H9 (cell line): ENCODE measurements around the gene NKG7. TPM values are rescaled to one million over a fixed set of nuclear protein-coding genes. Genes with fewer than 3 reads are reported as not detected.

Source experiments
- DNase-seq: peaks from one replicate; pipeline ENCODE4 v3.0.0-alpha.2; 2017
- H2AFZ ChIP-seq: one replicate; pipeline ENCODE4 v1.6.1; 2013; ENCODE audit warnings: mild to moderate bottlenecking, low read length, control low read depth, moderate library complexity
- H2AK5ac ChIP-seq: 2 replicates; pipeline ENCODE4 v1.6.1; 2013; ENCODE audit warnings: low read length, control low read depth, mixed read lengths; ENCODE audit not compliant: insufficient read length
- H2BK120ac ChIP-seq: one replicate; pipeline ENCODE4 v1.6.1; 2013; ENCODE audit warnings: low read depth, mild to moderate bottlenecking, low read length, control low read depth, inconsistent platforms; ENCODE audit not compliant: poor library complexity, severe bottlenecking
- H2BK12ac ChIP-seq: 2 replicates; pipeline ENCODE4 v1.6.1; 2013; ENCODE audit warnings: low read length, control low read depth, mixed read lengths, low read depth; ENCODE audit not compliant: insufficient read length
- H2BK15ac ChIP-seq: 2 replicates; pipeline ENCODE4 v1.6.1; 2013; ENCODE audit warnings: low read depth, low read length, control low read depth
- H2BK20ac ChIP-seq: one replicate; pipeline ENCODE4 v1.6.1; 2013; ENCODE audit warnings: low read depth, mild to moderate bottlenecking, low read length, control low read depth, inconsistent platforms; ENCODE audit not compliant: poor library complexity, severe bottlenecking
- H2BK5ac ChIP-seq: 2 replicates; pipeline ENCODE4 v1.6.1; 2013; ENCODE audit warnings: low read length, control low read depth, mixed read lengths; ENCODE audit not compliant: insufficient read length
- H3K14ac ChIP-seq: 2 replicates; pipeline ENCODE4 v1.6.1; 2013; ENCODE audit warnings: low read length, control low read depth; ENCODE audit not compliant: insufficient read depth
- H3K18ac ChIP-seq: 2 replicates; pipeline ENCODE4 v1.6.1; 2013; ENCODE audit warnings: low read depth, mild to moderate bottlenecking, mixed read lengths, low read length, control low read depth; ENCODE audit not compliant: insufficient read length
- H3K23ac ChIP-seq: 2 replicates; pipeline ENCODE4 v1.6.1; 2013; ENCODE audit warnings: low read length, control low read depth, mixed read lengths, low read depth; ENCODE audit not compliant: insufficient read length
- H3K23me2 ChIP-seq: 2 replicates; pipeline ENCODE4 v1.6.1; 2013; ENCODE audit warnings: low read depth, mild to moderate bottlenecking, mixed read lengths, low read length, control low read depth; ENCODE audit not compliant: insufficient read length, poor library complexity, severe bottlenecking
- H3K27ac ChIP-seq: 2 replicates; pipeline ENCODE4 v1.5.1; 2013; ENCODE audit warnings: low read length, control low read depth, mixed read lengths, low read depth; ENCODE audit not compliant: insufficient read length
- H3K27me3 ChIP-seq: 2 replicates; pipeline ENCODE4 v1.6.1; 2013; ENCODE audit warnings: low read length, control low read depth, inconsistent platforms; ENCODE audit not compliant: insufficient read depth
- H3K4ac ChIP-seq: 2 replicates; pipeline ENCODE4 v1.6.1; 2013; ENCODE audit warnings: low read depth, mild to moderate bottlenecking, control low read depth, inconsistent platforms, low read length, moderate library complexity
- H3K4me1 ChIP-seq: 2 replicates; pipeline ENCODE4 v1.6.1; 2013; ENCODE audit warnings: low read length, control low read depth, inconsistent platforms; ENCODE audit not compliant: insufficient read depth
- H3K4me2 ChIP-seq: 2 replicates; pipeline ENCODE4 v1.6.1; 2013; ENCODE audit warnings: low read length, control low read depth, mixed read lengths; ENCODE audit not compliant: insufficient read length, insufficient read depth
- H3K56ac ChIP-seq: 2 replicates; pipeline ENCODE4 v1.6.1; 2013; ENCODE audit warnings: low read depth, mild to moderate bottlenecking, mixed read lengths, low read length, control low read depth; ENCODE audit not compliant: insufficient read length
- H3K79me1 ChIP-seq: 2 replicates; pipeline ENCODE4 v1.6.1; 2013; ENCODE audit warnings: low read depth, mild to moderate bottlenecking, moderate library complexity, low read length, control low read depth, inconsistent platforms; ENCODE audit not compliant: insufficient read depth, poor library complexity, severe bottlenecking
- H3K79me2 ChIP-seq: 2 replicates; pipeline ENCODE4 v1.6.1; 2013; ENCODE audit warnings: low read length, control low read depth, inconsistent platforms; ENCODE audit not compliant: insufficient read depth
- H3K9ac ChIP-seq: 2 replicates; pipeline ENCODE4 v1.6.1; 2013; ENCODE audit warnings: low read length, control low read depth, mixed read lengths; ENCODE audit not compliant: insufficient read length; ENCODE audit errors: extremely low read depth
- H3K9me3 ChIP-seq: one replicate; pipeline ENCODE4 v1.6.1; 2013; ENCODE audit warnings: low read depth, low read length, inconsistent platforms; ENCODE audit not compliant: control insufficient read depth
- H3T11ph ChIP-seq: one replicate; pipeline ENCODE4 v1.6.1; 2013; ENCODE audit warnings: mild to moderate bottlenecking, low read length, control low read depth, inconsistent platforms
- H4K20me1 ChIP-seq: one replicate; pipeline ENCODE4 v1.6.1; 2013; ENCODE audit not compliant: control insufficient read depth, insufficient read length, insufficient read depth
- H4K5ac ChIP-seq: 2 replicates; pipeline ENCODE4 v1.6.1; 2013; ENCODE audit warnings: low read depth, mild to moderate bottlenecking, mixed read lengths, low read length, control low read depth; ENCODE audit not compliant: insufficient read length
- H4K8ac ChIP-seq: replicated peaks from 2 replicates; pipeline ENCODE4 v1.6.1; 2013; ENCODE audit warnings: low read length, control low read depth, mixed read lengths, low read depth; ENCODE audit not compliant: insufficient read length
- H4K91ac ChIP-seq: 2 replicates; pipeline ENCODE4 v1.6.1; 2013; ENCODE audit warnings: low read depth, mild to moderate bottlenecking, moderate library complexity, mixed read lengths, low read length, control low read depth; ENCODE audit not compliant: insufficient read length
- H3K27ac Mint-ChIP-seq, 3 experiments: 2 replicates in 2 of 3; 3 replicates in 1 of 3; pipeline ENCODE4 v1.8.0; 2020 to 2021; ENCODE audit warnings: mixed read lengths in 3 of 3, mild to moderate bottlenecking in 1 of 3, moderate library complexity in 1 of 3
- H3K27me3 Mint-ChIP-seq: 2 replicates; pipeline ENCODE4 v1.8.0; 2021; ENCODE audit warnings: low read depth, mild to moderate bottlenecking, moderate library complexity, mixed read lengths
- H3K36me3 Mint-ChIP-seq, 3 experiments: 2 replicates in 2 of 3; 3 replicates in 1 of 3; pipeline ENCODE4 v1.8.0; 2020 to 2021; ENCODE audit warnings: low read depth in 3 of 3, mixed read lengths in 3 of 3; ENCODE audit not compliant: insufficient read depth in 1 of 3
- H3K4me1 Mint-ChIP-seq, 2 experiments: 2 replicates each; pipeline ENCODE4 v1.8.0; 2020; ENCODE audit warnings: mixed read lengths in 2 of 2
- H3K4me3 Mint-ChIP-seq, 2 experiments: 2 replicates in 1 of 2; 3 replicates in 1 of 2; pipeline ENCODE4 v1.8.0; 2020 to 2021; ENCODE audit warnings: mild to moderate bottlenecking in 2 of 2, mixed read lengths in 2 of 2, moderate library complexity in 1 of 2
- H3K9me3 Mint-ChIP-seq, 2 experiments: 2 replicates in 1 of 2; 3 replicates in 1 of 2; pipeline ENCODE4 v1.8.0; 2020; ENCODE audit warnings: mild to moderate bottlenecking in 2 of 2, mixed read lengths in 2 of 2, moderate library complexity in 1 of 2
- WGBS: extraction: QIAGEN DNeasy Blood & Tissue Kit; methylation state at CpG from one replicate; pipeline ENCODE4 v1.1.7; 2013; ENCODE audit warnings: missing lambda C conversion rate, low lambda C conversion rate, mixed read lengths; ENCODE audit not compliant: insufficient read length; ENCODE audit errors: extremely low coverage; 5-methylcytosine and 5-hydroxymethylcytosine counted together
- total RNA-seq: library from RNA; stranded (reverse); gene quantifications from 2 replicates; pipeline ENCODE4 v1.2.1, GENCODE V29; 2021
- TF ChIP-seq, protein P1 (sequence below): fragments of 200-600 bp; sonication (generic); conservative IDR thresholded peaks from 3 replicates; pipeline ENCODE4 v1.8.0; 2021; ENCODE audit warnings: antibody characterized with exemption, mild to moderate bottlenecking

NKG7 gene
- total RNA-seq, 1 experiment from 2014 or later, result not detected

- H4K20me1 ChIP-seq, result no peaks in the 10 kb centered on the region
- no peaks in the 10 kb centered on the region for H3K27me3 ChIP-seq
- no peak overlapping the region for H2BK20ac ChIP-seq
- no peaks in the 10 kb centered on the region; the same call in 1 of the 2 replicates for H3K4me1 ChIP-seq
- no peak overlapping the region for H3K9ac ChIP-seq
- H2BK120ac ChIP-seq, result no peak overlapping the region
- H3K4ac ChIP-seq, result no peak overlapping the region
- H4K5ac ChIP-seq, result no peak overlapping the region
- H3K27ac ChIP-seq, result no peak overlapping the region
- H2BK15ac ChIP-seq, result no peak overlapping the region
- no peak overlapping the region for H4K91ac ChIP-seq
- no peak overlapping the region for H2BK12ac ChIP-seq
- no peaks in the 10 kb centered on the region for H3K79me1 ChIP-seq
- no peak overlapping the region for H3T11ph ChIP-seq
- H2BK5ac ChIP-seq, result no peak overlapping the region
- H3K23ac ChIP-seq, result no peak overlapping the region
- H3K27me3 Mint-ChIP-seq, result peaks cover 21% of the 10 kb centered on the region
- no peak for DNase-seq
- H3K23me2 ChIP-seq, result peaks cover 15% of the 10 kb centered on the region
- H4K8ac ChIP-seq, result no peak overlapping the region
- H3K56ac ChIP-seq, result no peak overlapping the region
- TF ChIP-seq, protein P1, sequence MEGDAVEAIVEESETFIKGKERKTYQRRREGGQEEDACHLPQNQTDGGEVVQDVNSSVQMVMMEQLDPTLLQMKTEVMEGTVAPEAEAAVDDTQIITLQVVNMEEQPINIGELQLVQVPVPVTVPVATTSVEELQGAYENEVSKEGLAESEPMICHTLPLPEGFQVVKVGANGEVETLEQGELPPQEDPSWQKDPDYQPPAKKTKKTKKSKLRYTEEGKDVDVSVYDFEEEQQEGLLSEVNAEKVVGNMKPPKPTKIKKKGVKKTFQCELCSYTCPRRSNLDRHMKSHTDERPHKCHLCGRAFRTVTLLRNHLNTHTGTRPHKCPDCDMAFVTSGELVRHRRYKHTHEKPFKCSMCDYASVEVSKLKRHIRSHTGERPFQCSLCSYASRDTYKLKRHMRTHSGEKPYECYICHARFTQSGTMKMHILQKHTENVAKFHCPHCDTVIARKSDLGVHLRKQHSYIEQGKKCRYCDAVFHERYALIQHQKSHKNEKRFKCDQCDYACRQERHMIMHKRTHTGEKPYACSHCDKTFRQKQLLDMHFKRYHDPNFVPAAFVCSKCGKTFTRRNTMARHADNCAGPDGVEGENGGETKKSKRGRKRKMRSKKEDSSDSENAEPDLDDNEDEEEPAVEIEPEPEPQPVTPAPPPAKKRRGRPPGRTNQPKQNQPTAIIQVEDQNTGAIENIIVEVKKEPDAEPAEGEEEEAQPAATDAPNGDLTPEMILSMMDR, result no peak
- H3K14ac ChIP-seq, result no peak overlapping the region
- H3K4me1 Mint-ChIP-seq, result peaks cover 14 to 17% of the 10 kb centered on the region in 2 experiments
- H3K4me2 ChIP-seq, result no peak overlapping the region
- H3K9me3 ChIP-seq, result no peaks in the 10 kb centered on the region
- H3K79me2 ChIP-seq, result no peaks in the 10 kb centered on the region
- WGBS, result no CpG with 5 or more reads among the region's 8 CpGs
- no peaks in the 10 kb centered on the region; a peak in 1 of 7 replicates for H3K36me3 Mint-ChIP-seq
- H3K9me3 Mint-ChIP-seq, result no peaks in the 10 kb centered on the region
- no peak overlapping the region for H3K27ac Mint-ChIP-seq
- no peak overlapping the region for H3K4me3 Mint-ChIP-seq
- no peak overlapping the region for H2AK5ac ChIP-seq
- no peak overlapping the region for H2AFZ ChIP-seq
- no peak overlapping the region for H3K18ac ChIP-seq
These were observed 1.2 kb downstream of the NKG7 start for GRCh38 chr19:51371186-51371690.
